ENCODE measurements around the gene MIEN1.

- TF ChIP-seq, protein P1, sequence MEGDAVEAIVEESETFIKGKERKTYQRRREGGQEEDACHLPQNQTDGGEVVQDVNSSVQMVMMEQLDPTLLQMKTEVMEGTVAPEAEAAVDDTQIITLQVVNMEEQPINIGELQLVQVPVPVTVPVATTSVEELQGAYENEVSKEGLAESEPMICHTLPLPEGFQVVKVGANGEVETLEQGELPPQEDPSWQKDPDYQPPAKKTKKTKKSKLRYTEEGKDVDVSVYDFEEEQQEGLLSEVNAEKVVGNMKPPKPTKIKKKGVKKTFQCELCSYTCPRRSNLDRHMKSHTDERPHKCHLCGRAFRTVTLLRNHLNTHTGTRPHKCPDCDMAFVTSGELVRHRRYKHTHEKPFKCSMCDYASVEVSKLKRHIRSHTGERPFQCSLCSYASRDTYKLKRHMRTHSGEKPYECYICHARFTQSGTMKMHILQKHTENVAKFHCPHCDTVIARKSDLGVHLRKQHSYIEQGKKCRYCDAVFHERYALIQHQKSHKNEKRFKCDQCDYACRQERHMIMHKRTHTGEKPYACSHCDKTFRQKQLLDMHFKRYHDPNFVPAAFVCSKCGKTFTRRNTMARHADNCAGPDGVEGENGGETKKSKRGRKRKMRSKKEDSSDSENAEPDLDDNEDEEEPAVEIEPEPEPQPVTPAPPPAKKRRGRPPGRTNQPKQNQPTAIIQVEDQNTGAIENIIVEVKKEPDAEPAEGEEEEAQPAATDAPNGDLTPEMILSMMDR (IDR thresholded peaks at IDR 0.05) = no peak
- TF ChIP-seq POLR2AphosphoS5 (IDR thresholded peaks at IDR 0.05) = no peak
Observed at GRCh38 chr17:39717660-39718059, 12.7 kb downstream of the MIEN1 start.
